ENCODE data around the gene SLC7A1. TPM values are rescaled to one million over a fixed set of nuclear protein-coding genes. Genes with fewer than 3 reads are reported as not detected.

Gene SLC7A1
- total RNA-seq, 1 donor from 2014 or later = 91.5 TPM

- TF ChIP-seq CTCF (IDR thresholded peaks at IDR 0.05; ENCODE audit: insufficient read depth, low read length, poor library complexity, severe bottlenecking) = no peak
- peaks cover 14% of the 10 kb centered on the region for H3K36me3 ChIP-seq (ENCODE audit: control insufficient read depth, insufficient read depth, low read length)
- no peak overlapping the region for H3K4me3 ChIP-seq (ENCODE audit: low read depth, low read length)
- DNase-seq (ENCODE audit: low read depth) = no peak
- no peaks in the 10 kb centered on the region for H3K27me3 ChIP-seq (ENCODE audit: control insufficient read depth, insufficient read depth, low read length)
Measured at GRCh38 chr13:29525757-29526156, 69.7 kb downstream of the SLC7A1 start.

GRCh38 chr13:29524641-29525040, 70.8 kb downstream of the SLC7A1 start:
- Histone ChIP-seq H3K4me3 (ENCODE audit: low read depth, low read length) (no peak overlapping the region), H3K36me3 (ENCODE audit: control insufficient read depth, insufficient read depth, low read length) (peaks cover 16% of the 10 kb centered on the region), H3K27me3 (ENCODE audit: control insufficient read depth, insufficient read depth, low read length) (no peaks in the 10 kb centered on the region)
- no peak for DNase-seq (ENCODE audit: low read depth)
- no peak for TF ChIP-seq CTCF (IDR thresholded peaks at IDR 0.05; ENCODE audit: insufficient read depth, low read length, poor library complexity, severe bottlenecking)

- H3K4me3 ChIP-seq (ENCODE audit: low read depth, low read length) = no peak overlapping the region
- peaks cover 14% of the 10 kb centered on the region for H3K36me3 ChIP-seq (ENCODE audit: control insufficient read depth, insufficient read depth, low read length)
- H3K27me3 ChIP-seq (ENCODE audit: control insufficient read depth, insufficient read depth, low read length) = no peaks in the 10 kb centered on the region
- DNase-seq (ENCODE audit: low read depth) = no peak
- TF ChIP-seq CTCF (IDR thresholded peaks at IDR 0.05; ENCODE audit: insufficient read depth, low read length, poor library complexity, severe bottlenecking) = no peak
Measured at GRCh38 chr13:29524176-29524575, 71.3 kb downstream of the SLC7A1 start.

- TF ChIP-seq CTCF (IDR thresholded peaks at IDR 0.05; ENCODE audit: insufficient read depth, low read length, poor library complexity, severe bottlenecking) = no peak
- Histone ChIP-seq H3K4me3 (ENCODE audit: low read depth, low read length) (no peak overlapping the region), H3K36me3 (ENCODE audit: control insufficient read depth, insufficient read depth, low read length) (peaks cover 14% of the 10 kb centered on the region), H3K27me3 (ENCODE audit: control insufficient read depth, insufficient read depth, low read length) (no peaks in the 10 kb centered on the region)
- DNase-seq (ENCODE audit: low read depth) = no peak
Measured at GRCh38 chr13:29523199-29523961, 72.1 kb downstream of the SLC7A1 start.

- TF ChIP-seq CTCF (IDR thresholded peaks at IDR 0.05; ENCODE audit: insufficient read depth, low read length, poor library complexity, severe bottlenecking) = no peak
- Histone ChIP-seq H3K27me3 (ENCODE audit: control insufficient read depth, insufficient read depth, low read length) (no peaks in the 10 kb centered on the region), H3K4me3 (ENCODE audit: low read depth, low read length) (no peak overlapping the region), H3K36me3 (ENCODE audit: control insufficient read depth, insufficient read depth, low read length) (peaks cover 11% of the 10 kb centered on the region)
- DNase-seq (ENCODE audit: low read depth) = no peak
Measured at GRCh38 chr13:29522044-29522685, 73.3 kb downstream of the SLC7A1 start.
